Activated CD4-positive, alpha-beta memory T cell treated with anti-CD3 and anti-CD28 coated beads for 36 hours (primary cell): ENCODE results near the gene HLTF. TPM values are rescaled to one million over a fixed set of nuclear protein-coding genes. Genes with fewer than 3 reads are reported as not detected.

ENCODE experiments used
- CTCF ChIA-PET: fragments of 350-600 bp; sonication (Branson Sonifier 250); formaldehyde crosslinking; loops from one replicate; lab custom pipeline; 2021; ENCODE audit warnings: antibody characterized with exemption, inconsistent platforms; lab: Charles Lee
- POLR2A ChIA-PET: fragments of 350-600 bp; sonication (Branson Sonifier 250); formaldehyde crosslinking; loops from one replicate; lab custom pipeline; 2021; ENCODE audit warnings: antibody characterized with exemption; lab: Charles Lee
- DNase-seq: peaks from one replicate; pipeline ENCODE4 v3.0.0-alpha.2; 2020
- H3K27ac Mint-ChIP-seq: one replicate; pipeline ENCODE4 v1.8.0; 2021; ENCODE audit warnings: mixed read lengths
- H3K27me3 Mint-ChIP-seq: one replicate; pipeline ENCODE4 v1.8.0; 2021; ENCODE audit warnings: mixed read lengths
- H3K36me3 Mint-ChIP-seq: one replicate; pipeline ENCODE4 v1.8.0; 2021; ENCODE audit warnings: mixed read lengths
- H3K4me1 Mint-ChIP-seq: one replicate; pipeline ENCODE4 v1.8.0; 2021; ENCODE audit warnings: low read depth, mixed read lengths
- H3K4me3 Mint-ChIP-seq: one replicate; pipeline ENCODE4 v1.8.0; 2021; ENCODE audit warnings: mild to moderate bottlenecking, mixed read lengths
- H3K9me3 Mint-ChIP-seq: one replicate; pipeline ENCODE4 v1.8.0; 2021; ENCODE audit warnings: mixed read lengths
- intact Hi-C: fragments of 100-400 bp; cut with micrococcal nuclease; formaldehyde crosslinking; loops from one replicate; pipeline ENCODE4 v1.15.1; 2023
- total RNA-seq, 2 experiments: library from RNA; stranded (reverse); gene quantifications; one replicate each; pipeline ENCODE4 v1.2.3, GENCODE V29; 2021

HLTF gene
- total RNA-seq, 2 experiments from 2014 or later, result 22.3 to 25.1 TPM

- H3K36me3 Mint-ChIP-seq, result peaks cover 7% of the 10 kb centered on the region
- peaks cover 16% of the 10 kb centered on the region for H3K4me1 Mint-ChIP-seq
- H3K27me3 Mint-ChIP-seq, result no peaks in the 10 kb centered on the region
- peak overlapping the region; percentile 95 for H3K4me3 Mint-ChIP-seq
- ChIA-PET CTCF (interaction anchor here (1.0 to 1.6 kb wide), 3 partner anchors 130 to 187 kb away, joined by 3 to 4 read pairs (median 4); no protein-coding TSS in a partner anchor), POLR2A (interaction anchor here (0.6 to 0.8 kb wide), 2 partner anchors 96 to 725 kb away, joined by 3 read pairs; no protein-coding TSS in a partner anchor)
- H3K27ac Mint-ChIP-seq, result peak overlapping the region; percentile 56
- no peaks in the 10 kb centered on the region for H3K9me3 Mint-ChIP-seq
- intact Hi-C loops, result loop anchor here (1.0 to 5.0 kb wide), 5 partner anchors 43 to 141 kb away; partner anchors contain the start of gene HPS3
- DNase-seq, result peak; percentile 35
These were observed 503 bp downstream of the HLTF start for GRCh38 chr3:149085828-149086231.

GRCh38 chr3:149081772-149082171 is 4.6 kb downstream of the HLTF start:
- Mint-ChIP-seq H3K27ac (no peak overlapping the region), H3K9me3 (no peaks in the 10 kb centered on the region), H3K4me3 (no peak overlapping the region), H3K27me3 (no peaks in the 10 kb centered on the region), H3K4me1 (peaks cover 11% of the 10 kb centered on the region), H3K36me3 (peaks cover 12% of the 10 kb centered on the region)
- ChIA-PET CTCF (no interaction called here), POLR2A (interaction anchor here (0.5 kb wide), 1 partner anchor 10 kb away, joined by 4 read pairs; no protein-coding TSS in a partner anchor)
- no peak for DNase-seq
- intact Hi-C loops, result no loop called here

- Mint-ChIP-seq H3K9me3 (no peaks in the 10 kb centered on the region), H3K27ac (no peak overlapping the region), H3K4me1 (peaks cover 8% of the 10 kb centered on the region), H3K36me3 (peaks cover 10% of the 10 kb centered on the region), H3K4me3 (no peak overlapping the region), H3K27me3 (no peaks in the 10 kb centered on the region)
- ChIA-PET CTCF (no interaction called here), POLR2A (no interaction called here)
- intact Hi-C loops, result no loop called here
- no peak for DNase-seq
These were observed 5.6 kb downstream of the HLTF start for GRCh38 chr3:149080699-149081091.

- ChIA-PET CTCF (no interaction called here), POLR2A (no interaction called here)
- intact Hi-C loops, result no loop called here
These were observed 6.2 kb downstream of the HLTF start for GRCh38 chr3:149080011-149080698.

GRCh38 chr3:149077628-149078027 is 8.7 kb downstream of the HLTF start:
- CTCF ChIA-PET, result interaction anchor here (0.7 kb wide), 1 partner anchor 196 kb away, joined by 3 read pairs; no protein-coding TSS in a partner anchor
- H3K36me3 Mint-ChIP-seq, result peaks cover 10% of the 10 kb centered on the region
- no peak overlapping the region for H3K27ac Mint-ChIP-seq

More at GRCh38 chr3:149080011-149080698, 6.2 kb downstream of the HLTF start:
- H3K27ac Mint-ChIP-seq, result no peak overlapping the region
- DNase-seq, result no peak
- H3K27me3 Mint-ChIP-seq, result no peaks in the 10 kb centered on the region
- H3K9me3 Mint-ChIP-seq, result no peaks in the 10 kb centered on the region
- no peak overlapping the region for H3K4me3 Mint-ChIP-seq
- peaks cover 6% of the 10 kb centered on the region for H3K4me1 Mint-ChIP-seq
- H3K36me3 Mint-ChIP-seq, result peaks cover 10% of the 10 kb centered on the region

GRCh38 chr3:149067883-149068282 is 18.4 kb downstream of the HLTF start:
- ChIA-PET POLR2A (no interaction called here), CTCF (no interaction called here)
- intact Hi-C loops, result no loop called here
- Mint-ChIP-seq H3K4me3 (no peak overlapping the region), H3K27ac (no peak overlapping the region), H3K4me1 (no peaks in the 10 kb centered on the region), H3K27me3 (no peaks in the 10 kb centered on the region), H3K36me3 (peaks cover 17% of the 10 kb centered on the region), H3K9me3 (no peaks in the 10 kb centered on the region)
- no peak for DNase-seq

More at GRCh38 chr3:149077628-149078027, 8.7 kb downstream of the HLTF start:
- Mint-ChIP-seq H3K4me3 (no peak overlapping the region), H3K9me3 (no peaks in the 10 kb centered on the region), H3K4me1 (no peaks in the 10 kb centered on the region), H3K27me3 (no peaks in the 10 kb centered on the region)
- POLR2A ChIA-PET, result no interaction called here
- intact Hi-C loops, result no loop called here
- DNase-seq, result no peak

GRCh38 chr3:149061776-149062175 is 24.6 kb downstream of the HLTF start:
- H3K27ac Mint-ChIP-seq, result no peak overlapping the region
- H3K27me3 Mint-ChIP-seq, result no peaks in the 10 kb centered on the region
- intact Hi-C loops, result no loop called here
- no peaks in the 10 kb centered on the region for H3K4me1 Mint-ChIP-seq
- peaks cover 13% of the 10 kb centered on the region for H3K36me3 Mint-ChIP-seq
- DNase-seq, result no peak
- no peaks in the 10 kb centered on the region for H3K9me3 Mint-ChIP-seq
- POLR2A ChIA-PET, result no interaction called here
- CTCF ChIA-PET, result no interaction called here
- no peak overlapping the region for H3K4me3 Mint-ChIP-seq

- no peaks in the 10 kb centered on the region for H3K4me1 Mint-ChIP-seq
- POLR2A ChIA-PET, result no interaction called here
- intact Hi-C loops, result no loop called here
- H3K27ac Mint-ChIP-seq, result no peak overlapping the region
- no peak overlapping the region for H3K4me3 Mint-ChIP-seq
- no peaks in the 10 kb centered on the region for H3K27me3 Mint-ChIP-seq
- no peak for DNase-seq
- H3K36me3 Mint-ChIP-seq, result peaks cover 27% of the 10 kb centered on the region
- CTCF ChIA-PET, result no interaction called here
- no peaks in the 10 kb centered on the region for H3K9me3 Mint-ChIP-seq
These were observed 27.7 kb downstream of the HLTF start for GRCh38 chr3:149058602-149059001.

- no peak for DNase-seq
- Mint-ChIP-seq H3K36me3 (peaks cover 30% of the 10 kb centered on the region), H3K9me3 (no peaks in the 10 kb centered on the region), H3K27ac (no peak overlapping the region), H3K27me3 (no peaks in the 10 kb centered on the region), H3K4me3 (no peak overlapping the region), H3K4me1 (no peaks in the 10 kb centered on the region)
- ChIA-PET CTCF (no interaction called here), POLR2A (no interaction called here)
- intact Hi-C loops, result no loop called here
These were observed 28.1 kb downstream of the HLTF start for GRCh38 chr3:149058198-149058597.

GRCh38 chr3:149055575-149055974 is 30.8 kb downstream of the HLTF start:
- intact Hi-C loops, result no loop called here
- H3K4me3 Mint-ChIP-seq, result no peak overlapping the region
- no peak for DNase-seq
- H3K9me3 Mint-ChIP-seq, result no peaks in the 10 kb centered on the region
- no peaks in the 10 kb centered on the region for H3K27me3 Mint-ChIP-seq
- peaks cover 43% of the 10 kb centered on the region for H3K36me3 Mint-ChIP-seq
- POLR2A ChIA-PET, result no interaction called here
- H3K27ac Mint-ChIP-seq, result no peak overlapping the region
- CTCF ChIA-PET, result no interaction called here
- no peaks in the 10 kb centered on the region for H3K4me1 Mint-ChIP-seq

- ChIA-PET CTCF (interaction anchor here (1.2 kb wide), 1 partner anchor 25 kb away, joined by 3 read pairs; no protein-coding TSS in a partner anchor), POLR2A (no interaction called here)
- intact Hi-C loops, result loop anchor here (5.0 kb wide), 1 partner anchor 37 kb away; no protein-coding TSS in a partner anchor
- Mint-ChIP-seq H3K4me1 (peaks cover 15% of the 10 kb centered on the region), H3K9me3 (no peaks in the 10 kb centered on the region), H3K36me3 (peaks cover 27% of the 10 kb centered on the region), H3K4me3 (no peak overlapping the region), H3K27ac (no peak overlapping the region), H3K27me3 (no peaks in the 10 kb centered on the region)
- no peak for DNase-seq
These were observed 41.8 kb downstream of the HLTF start for GRCh38 chr3:149044339-149045083.

- Mint-ChIP-seq H3K9me3 (no peaks in the 10 kb centered on the region), H3K27ac (no peak overlapping the region), H3K27me3 (no peaks in the 10 kb centered on the region), H3K4me3 (no peak overlapping the region), H3K4me1 (peaks cover 15% of the 10 kb centered on the region), H3K36me3 (peaks cover 26% of the 10 kb centered on the region)
- ChIA-PET CTCF (interaction anchor here (0.6 to 0.8 kb wide), 3 partner anchors 12 to 136 kb away, joined by 3 to 5 read pairs (median 4); no protein-coding TSS in a partner anchor), POLR2A (interaction anchor here (1.2 kb wide), 1 partner anchor 51 kb away, joined by 3 read pairs; no protein-coding TSS in a partner anchor)
- intact Hi-C loops, result loop anchor here (1.0 to 5.0 kb wide), 4 partner anchors 23 to 52 kb away; partner anchors contain the start of genes GYG1 and HLTF
- no peak for DNase-seq
These were observed 43.4 kb downstream of the HLTF start for GRCh38 chr3:149042789-149043386.
